Breast epithelium (tissue), 4 donors: Measurements from ENCODE around the gene WDR93. TPM values are rescaled to one million over a fixed set of nuclear protein-coding genes. Genes with fewer than 3 reads are reported as not detected.
A peak's percentile ranks its signal among the peaks of the same experiment; 100 is the strongest.

Experiments
- DNase-seq, 2 donors: peaks; one replicate each; pipeline ENCODE4 v3.0.0-alpha.2; 2019; ENCODE audit warnings: low spot score in 2 of 2
- H3K27ac ChIP-seq, 2 donors: fragments of 200-600 bp; sonication (generic) in 1 of 2; one replicate each; pipeline ENCODE4 v1.5.1; 2016 to 2019; ENCODE audit warnings: mild to moderate bottlenecking in 1 of 2
- H3K27me3 ChIP-seq, 2 donors: fragments of 200-600 bp; sonication (generic) in 1 of 2; one replicate each; pipeline versions ENCODE4 v1.5.1 to v1.6.0; 2017 to 2019; ENCODE audit warnings: control low read depth in 1 of 2, mild to moderate bottlenecking in 1 of 2
- H3K36me3 ChIP-seq: fragments of 200-600 bp; one replicate; pipeline ENCODE4 v1.5.1; 2019
- H3K4me1 ChIP-seq, 2 donors: fragments of 200-600 bp; sonication (generic); one replicate each; pipeline ENCODE4 v1.5.1; 2016 to 2019; ENCODE audit warnings: control low read depth in 1 of 2
- H3K4me3 ChIP-seq, 3 donors: fragments of 200-600 bp; sonication (generic); 1 replicate in 2 of 3; 2 replicates in 1 of 3; pipeline ENCODE4 v1.5.1; 2016 to 2019; ENCODE audit warnings: mild to moderate bottlenecking in 3 of 3, moderate library complexity in 2 of 3
- H3K9me3 ChIP-seq, 2 donors: fragments of 200-600 bp; sonication (generic) in 1 of 2; one replicate each; pipeline ENCODE4 v1.5.1; 2016 to 2019; ENCODE audit warnings: control low read depth in 1 of 2
- CTCF ChIP-seq, 3 donors: fragments of 450-650 bp; IDR thresholded peaks; one replicate each; pipeline ENCODE4 v1.5.1; 2016 to 2017; ENCODE audit warnings: antibody characterized with exemption in 3 of 3, mild to moderate bottlenecking in 3 of 3, moderate library complexity in 3 of 3
- POLR2A ChIP-seq: fragments of 450-650 bp; IDR thresholded peaks from one replicate; pipeline ENCODE4 v1.6.1; 2016; ENCODE audit warnings: antibody characterized with exemption, mild to moderate bottlenecking, moderate library complexity
- POLR2AphosphoS5 ChIP-seq, 3 donors: sonication (generic); formaldehyde crosslinking; IDR thresholded peaks; one replicate each; pipeline ENCODE4 v1.6.1; 2017; ENCODE audit warnings: antibody characterized with exemption in 3 of 3
- intact Hi-C: fragments of 100-400 bp; cut with DNase I; formaldehyde crosslinking; loops from one replicate; pipeline ENCODE4 v1.15.1; 2023; ENCODE audit warnings: low total_unique reads
- total RNA-seq, 3 donors: library from RNA; depleted of rRNA; stranded (reverse); fragments of >200 nt; gene quantifications; one replicate each; pipeline ENCODE4 v1.1.0, GENCODE V29; 2016

The WDR93 gene
- total RNA-seq, 3 donors from 2014 or later, result 0.80 to 1.0 (median 0.98) TPM

- intact Hi-C loops, result loop anchor here (10.0 kb wide), 1 partner anchor 111 kb away; no protein-coding TSS in a partner anchor
- no peaks in the 10 kb centered on the region for H3K9me3 ChIP-seq
- H3K4me3 ChIP-seq, result no peak overlapping the region
- H3K27me3 ChIP-seq, result no peaks in the 10 kb centered on the region
- H3K27ac ChIP-seq, result no peak overlapping the region
- DNase-seq, result no peak
- no peak for TF ChIP-seq POLR2AphosphoS5 (IDR thresholded peaks at IDR 0.05)
- TF ChIP-seq CTCF (IDR thresholded peaks at IDR 0.05), result no peak
- TF ChIP-seq POLR2A, result no peak
- H3K36me3 ChIP-seq, result no peaks in the 10 kb centered on the region
- peaks cover 0 to 13% of the 10 kb centered on the region in 2 donors for H3K4me1 ChIP-seq
Observed at GRCh38 chr15:89755701-89756100, 65.1 kb downstream of the WDR93 start.

- TF ChIP-seq POLR2AphosphoS5 (IDR thresholded peaks at IDR 0.05) (no peak), CTCF (IDR thresholded peaks at IDR 0.05) (no peak), POLR2A (no peak)
- Histone ChIP-seq H3K4me3 (no peak overlapping the region), H3K9me3 (no peaks in the 10 kb centered on the region), H3K4me1 (peaks cover 0 to 8% of the 10 kb centered on the region in 2 donors), H3K27me3 (no peaks in the 10 kb centered on the region), H3K27ac (no peak overlapping the region), H3K36me3 (no peaks in the 10 kb centered on the region)
- intact Hi-C loops, result loop anchor here (10.0 kb wide), 1 partner anchor 112 kb away; no protein-coding TSS in a partner anchor
- DNase-seq, result no peak
Observed at GRCh38 chr15:89756897-89757296, 66.3 kb downstream of the WDR93 start.

- intact Hi-C loops, result loop anchor here (10.0 kb wide), 1 partner anchor 113 kb away; no protein-coding TSS in a partner anchor
- no peak for TF ChIP-seq POLR2AphosphoS5 (IDR thresholded peaks at IDR 0.05)
- no peak for DNase-seq
- H3K4me3 ChIP-seq, result no peak overlapping the region
- H3K4me1 ChIP-seq, result peaks cover 0 to 8% of the 10 kb centered on the region in 2 donors
- no peaks in the 10 kb centered on the region for H3K27me3 ChIP-seq
- no peaks in the 10 kb centered on the region for H3K9me3 ChIP-seq
- no peaks in the 10 kb centered on the region for H3K36me3 ChIP-seq
- peak overlapping the region; percentile 3 to 82 for H3K27ac ChIP-seq
Observed at GRCh38 chr15:89758283-89758682, 67.7 kb downstream of the WDR93 start.

GRCh38 chr15:89758981-89759380 is 68.4 kb downstream of the WDR93 start:
- Histone ChIP-seq H3K27ac (peak overlapping the region; percentile 3 to 82), H3K4me1 (peaks cover 0 to 8% of the 10 kb centered on the region in 2 donors), H3K4me3 (no peak overlapping the region), H3K36me3 (no peaks in the 10 kb centered on the region), H3K27me3 (no peaks in the 10 kb centered on the region), H3K9me3 (no peaks in the 10 kb centered on the region)
- intact Hi-C loops, result loop anchor here (10.0 kb wide), 1 partner anchor 114 kb away; no protein-coding TSS in a partner anchor
- no peak for DNase-seq
- no peak for TF ChIP-seq CTCF (IDR thresholded peaks at IDR 0.05)
- no peak for TF ChIP-seq POLR2A
- TF ChIP-seq POLR2AphosphoS5 (IDR thresholded peaks at IDR 0.05), result no peak

GRCh38 chr15:89759835-89760234 is 69.2 kb downstream of the WDR93 start:
- no peak for DNase-seq
- Histone ChIP-seq H3K27ac (peak overlapping the region; percentile 82 to 86), H3K9me3 (no peaks in the 10 kb centered on the region), H3K4me1 (peaks cover 0 to 8% of the 10 kb centered on the region in 2 donors), H3K27me3 (no peaks in the 10 kb centered on the region), H3K36me3 (no peaks in the 10 kb centered on the region), H3K4me3 (no peak overlapping the region)
- intact Hi-C loops, result loop anchor here (10.0 kb wide), 1 partner anchor 115 kb away; no protein-coding TSS in a partner anchor
- TF ChIP-seq CTCF (IDR thresholded peaks at IDR 0.05) (no peak), POLR2AphosphoS5 (IDR thresholded peaks at IDR 0.05) (no peak), POLR2A (no peak)
